CD4-positive, alpha-beta T cell treated with Interleukin-12 subunit alpha and Interleukin-12 subunit beta, for 1 hour (primary cell): ENCODE data around the gene PWWP2B.
A peak's percentile ranks its signal among the peaks of the same experiment; 100 is the strongest.
"Not testable (repeated sequence)": the region's sequence is repeated elsewhere in the genome, so short reads cannot be mapped to it uniquely, and the experiment has no call there.

ENCODE experiments used
- DNase-seq: peaks from one replicate; pipeline ENCODE4 v3.0.0-alpha.2; 2020

The PWWP2B gene

DNA sequence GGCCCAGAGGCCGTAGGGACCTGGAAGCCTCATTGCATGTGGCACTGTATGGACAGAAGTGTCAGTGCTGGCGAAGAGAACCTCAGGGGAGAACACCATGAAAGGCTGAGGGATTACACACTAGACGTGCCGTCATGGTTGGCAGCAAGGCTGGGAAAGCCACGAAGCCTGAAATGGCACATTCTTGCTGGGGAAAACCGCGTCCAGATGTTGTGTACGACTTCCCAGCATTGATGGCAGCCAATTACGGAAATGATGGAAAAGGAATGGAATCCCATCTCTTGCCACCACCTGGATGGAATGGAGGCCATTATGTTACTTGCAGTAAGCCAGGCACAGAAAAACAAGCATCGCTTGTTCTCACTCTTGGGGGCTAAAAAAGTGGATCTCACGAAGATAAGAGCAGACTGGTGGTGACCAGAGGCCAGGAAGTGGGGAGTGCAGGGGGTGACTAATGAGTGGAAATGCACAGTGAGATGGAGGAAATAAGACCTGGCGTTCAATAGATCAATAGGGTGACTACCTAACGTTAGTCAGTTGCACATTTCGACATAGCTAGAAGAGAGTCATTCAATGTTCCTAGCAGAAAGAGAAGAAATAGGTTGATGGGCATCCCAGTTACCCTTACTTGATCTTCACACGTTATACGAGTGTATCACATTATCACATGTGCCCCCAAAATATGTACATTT lies 14.6 kb upstream of the PWWP2B start:
- no peak for DNase-seq

DNA sequence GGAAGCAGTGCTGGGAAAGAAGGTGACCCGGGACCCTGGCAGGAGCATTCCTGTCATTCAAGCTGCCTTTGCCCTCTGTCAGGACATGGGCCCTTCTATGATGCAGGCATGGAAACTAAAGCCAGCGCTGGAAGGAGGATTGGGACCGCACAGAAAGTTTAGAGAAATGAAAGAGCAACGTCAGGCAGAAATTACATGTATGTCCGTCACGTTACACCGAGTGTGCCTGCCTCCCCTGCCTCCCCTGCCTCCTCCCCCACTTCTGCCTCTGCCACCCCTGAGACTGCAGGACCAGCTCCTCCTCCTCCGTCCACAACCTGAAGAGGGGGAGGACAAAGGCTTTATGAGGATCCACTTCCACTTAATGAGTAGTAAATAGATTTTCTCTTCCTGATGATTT lies 13.9 kb upstream of the PWWP2B start:
- DNase-seq, result no peak

DNA sequence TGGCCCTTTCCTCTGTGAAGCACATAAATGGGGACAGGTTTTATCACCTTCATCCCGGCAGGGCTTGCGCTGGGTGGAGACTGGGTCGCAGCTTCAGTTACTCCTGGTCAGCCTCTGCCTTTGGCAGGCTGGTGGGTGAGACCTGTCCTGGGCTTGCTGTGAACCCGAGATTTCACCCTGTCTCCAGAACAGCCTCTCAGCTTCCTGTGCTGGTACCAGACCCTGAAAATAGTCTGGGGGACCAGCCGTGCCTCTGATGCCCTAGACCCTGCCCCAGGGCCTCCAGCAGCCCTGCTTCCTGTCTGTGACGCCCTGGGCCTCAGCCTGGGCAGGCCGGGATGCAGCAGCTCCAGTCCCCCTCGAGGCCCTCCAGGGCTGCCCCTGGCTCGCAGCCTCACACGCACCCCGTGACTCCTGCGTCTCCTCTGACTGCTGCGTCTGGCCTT lies 13.2 kb upstream of the PWWP2B start:
- no peak for DNase-seq

DNA sequence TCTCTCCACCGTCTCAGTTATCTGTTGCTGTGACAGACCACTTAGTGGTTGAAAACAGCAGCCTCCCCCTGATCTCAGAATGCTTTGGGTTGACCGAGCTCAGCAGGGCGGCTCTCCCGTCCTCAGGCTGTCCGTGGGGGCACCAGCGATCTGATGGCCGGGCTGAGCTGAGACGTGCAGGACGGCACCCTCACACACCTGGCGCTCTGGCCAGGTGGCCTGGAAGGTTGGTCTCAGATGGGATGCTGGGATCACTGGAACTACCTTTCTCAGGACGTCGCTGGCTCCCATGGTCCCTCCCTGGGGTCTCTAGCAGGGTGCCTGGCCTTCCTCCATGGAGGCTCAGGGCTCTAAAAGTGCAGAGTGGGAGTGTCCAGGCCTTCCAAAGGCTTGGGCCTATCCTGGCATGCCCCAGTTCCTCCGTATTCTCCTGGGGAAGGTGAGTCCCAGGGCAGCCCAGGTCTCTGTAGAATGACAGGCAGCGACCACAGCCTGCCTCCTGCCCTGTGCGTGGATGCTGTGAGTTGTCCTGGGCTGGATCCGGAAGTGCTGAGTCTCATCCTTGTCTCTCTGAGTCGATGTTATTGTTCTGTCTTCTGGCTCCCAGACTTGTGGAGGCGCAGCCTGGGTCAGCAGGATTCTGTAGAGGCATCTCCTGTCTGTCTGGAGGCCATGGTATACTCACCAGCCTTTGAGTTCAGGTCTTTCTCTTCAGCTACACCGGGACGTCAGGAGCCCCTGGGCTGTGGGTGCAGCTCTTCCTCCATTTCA lies 12.2 kb upstream of the PWWP2B start:
- DNase-seq, result no peak

DNA sequence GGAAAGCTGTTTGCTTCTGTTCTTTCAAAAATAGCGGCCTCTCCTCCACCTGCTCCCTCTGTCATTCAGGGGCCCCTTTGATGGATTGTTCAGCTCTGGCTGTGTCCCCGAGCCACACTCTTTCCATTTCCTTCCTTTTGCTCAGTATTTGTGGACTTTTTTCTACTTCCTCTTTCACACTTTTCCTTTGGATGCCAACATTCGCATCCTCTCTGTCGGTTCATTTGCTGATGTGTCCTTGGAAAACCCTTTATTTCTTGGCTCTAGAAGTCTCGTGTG lies 11.7 kb upstream of the PWWP2B start:
- DNase-seq, result no peak

DNA sequence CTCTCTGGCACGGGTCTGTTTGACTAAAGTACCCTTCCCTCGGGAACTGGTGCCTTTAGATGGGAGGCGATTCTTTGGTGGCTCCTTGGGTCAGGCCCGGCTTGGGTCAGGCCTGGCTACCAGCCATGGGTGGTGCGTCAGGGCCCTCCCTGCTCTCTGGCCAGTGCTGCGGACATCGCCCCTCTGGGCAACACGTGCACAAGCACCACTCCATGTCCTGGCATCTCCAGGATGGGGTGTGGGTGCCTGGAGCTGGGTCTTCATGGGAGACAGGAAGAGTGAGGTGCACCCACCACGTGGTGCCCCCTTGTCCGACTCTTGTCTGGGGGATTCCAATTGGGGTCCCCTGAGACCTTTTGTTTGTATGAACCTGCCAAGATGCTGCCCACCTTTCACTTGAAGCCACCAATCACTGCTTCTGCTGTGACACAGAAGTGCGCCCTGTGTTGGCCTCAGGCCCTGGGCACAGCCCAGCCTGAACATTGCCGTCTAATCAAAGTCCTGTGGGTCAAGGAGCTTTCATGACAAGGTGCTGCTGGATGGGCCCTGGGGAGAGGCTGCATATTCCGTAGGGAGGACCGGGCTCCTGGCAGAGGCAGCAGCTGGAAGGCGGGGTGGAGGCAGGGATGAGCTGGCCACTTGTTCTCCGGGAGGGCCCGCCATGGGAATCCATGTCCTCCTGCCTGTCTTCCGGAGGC lies 11.1 kb upstream of the PWWP2B start:
- DNase-seq, result no peak

DNA sequence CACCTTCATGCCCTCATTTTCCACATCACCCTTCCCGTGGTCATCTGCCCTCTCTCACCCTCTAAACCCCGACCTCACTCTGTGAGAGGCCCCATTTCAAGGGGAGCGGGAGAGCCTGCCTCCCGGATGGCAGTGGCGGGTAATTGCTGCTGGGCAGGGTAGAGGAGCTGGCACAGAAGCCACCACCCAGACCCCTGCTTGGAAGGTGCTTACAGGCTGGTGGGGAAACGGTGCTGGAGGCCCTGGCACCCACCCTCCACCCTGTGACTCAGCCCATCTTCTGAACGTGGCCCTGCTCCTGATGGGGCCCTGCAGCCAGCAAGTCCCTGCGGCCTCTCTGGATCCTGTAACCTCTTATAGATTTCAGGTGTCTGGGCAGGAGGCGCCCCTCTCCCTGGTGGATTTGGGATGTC lies 10.6 kb upstream of the PWWP2B start:
- no peak for DNase-seq

DNA sequence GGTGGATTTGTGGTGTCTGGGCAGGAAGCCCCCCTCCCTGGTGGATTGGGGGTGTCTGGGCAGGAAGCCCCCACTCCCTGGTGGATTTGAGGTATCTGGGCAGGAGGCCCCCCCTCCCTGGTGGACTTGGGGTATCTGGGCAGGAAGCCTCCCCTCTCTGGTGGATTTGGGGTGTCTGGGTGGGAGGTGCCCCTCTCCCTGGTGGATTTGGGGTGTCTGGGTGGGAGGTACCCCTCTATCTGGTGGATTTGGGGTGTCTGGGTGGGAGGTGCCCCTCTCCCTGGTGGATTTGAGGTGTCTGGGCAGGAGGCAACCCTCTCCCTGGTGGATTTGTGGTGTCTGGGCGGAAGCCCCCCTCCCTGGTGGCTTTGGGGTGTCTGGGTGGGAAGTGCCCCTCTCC lies 10.1 kb upstream of the PWWP2B start:
- DNase-seq, result not testable (repeated sequence)

DNA sequence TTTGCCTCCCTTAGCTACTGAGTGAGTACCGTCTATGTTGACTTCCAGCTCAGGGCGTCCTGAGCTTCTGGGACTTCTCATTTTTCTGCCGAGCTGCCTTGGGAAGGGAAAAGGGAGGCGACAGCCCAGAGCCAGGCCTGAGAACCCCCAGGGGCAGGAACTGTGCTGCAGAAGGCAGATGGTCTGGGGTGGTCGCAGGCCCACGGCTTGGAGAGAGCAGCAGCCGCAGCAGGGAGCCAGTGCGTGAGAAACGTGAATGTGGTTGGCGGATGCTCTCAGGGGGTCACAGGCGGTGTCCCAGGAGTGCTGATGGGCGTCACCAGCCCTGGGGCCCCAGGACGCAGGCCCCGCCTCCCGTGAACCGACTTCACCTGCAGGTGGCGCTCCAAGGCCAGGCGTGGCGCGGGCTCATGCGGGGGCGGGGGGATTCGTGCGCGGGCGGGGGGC lies 9.2 kb upstream of the PWWP2B start:
- peak; percentile 81 for DNase-seq

DNA sequence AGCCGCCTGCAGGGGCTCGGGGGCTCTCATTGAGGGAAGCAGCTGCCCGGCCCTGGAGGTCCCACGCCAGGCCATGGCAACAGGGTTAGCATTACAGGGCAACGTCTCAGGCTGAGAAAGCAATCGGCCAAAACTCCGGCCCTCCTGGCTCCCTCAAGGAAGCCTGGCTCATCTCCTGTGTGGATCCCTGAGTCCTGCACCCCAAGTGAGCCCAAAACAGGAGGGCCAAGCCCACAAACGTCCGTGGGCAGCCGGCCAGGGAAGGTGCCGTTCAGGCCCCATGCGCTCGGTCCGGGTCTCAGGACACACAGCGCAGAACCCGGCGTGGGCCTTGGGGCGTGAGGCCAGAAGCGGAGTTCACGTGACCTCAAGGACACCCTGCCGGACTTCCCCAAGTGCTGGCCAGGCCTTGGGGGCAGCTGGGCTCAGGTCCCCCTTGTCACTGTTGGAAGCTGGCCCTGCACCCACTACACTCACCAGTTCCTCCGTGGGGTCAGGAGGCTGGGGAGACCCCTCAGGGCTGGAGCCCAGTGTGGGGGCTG lies 8.0 kb upstream of the PWWP2B start:
- no peak for DNase-seq

DNA sequence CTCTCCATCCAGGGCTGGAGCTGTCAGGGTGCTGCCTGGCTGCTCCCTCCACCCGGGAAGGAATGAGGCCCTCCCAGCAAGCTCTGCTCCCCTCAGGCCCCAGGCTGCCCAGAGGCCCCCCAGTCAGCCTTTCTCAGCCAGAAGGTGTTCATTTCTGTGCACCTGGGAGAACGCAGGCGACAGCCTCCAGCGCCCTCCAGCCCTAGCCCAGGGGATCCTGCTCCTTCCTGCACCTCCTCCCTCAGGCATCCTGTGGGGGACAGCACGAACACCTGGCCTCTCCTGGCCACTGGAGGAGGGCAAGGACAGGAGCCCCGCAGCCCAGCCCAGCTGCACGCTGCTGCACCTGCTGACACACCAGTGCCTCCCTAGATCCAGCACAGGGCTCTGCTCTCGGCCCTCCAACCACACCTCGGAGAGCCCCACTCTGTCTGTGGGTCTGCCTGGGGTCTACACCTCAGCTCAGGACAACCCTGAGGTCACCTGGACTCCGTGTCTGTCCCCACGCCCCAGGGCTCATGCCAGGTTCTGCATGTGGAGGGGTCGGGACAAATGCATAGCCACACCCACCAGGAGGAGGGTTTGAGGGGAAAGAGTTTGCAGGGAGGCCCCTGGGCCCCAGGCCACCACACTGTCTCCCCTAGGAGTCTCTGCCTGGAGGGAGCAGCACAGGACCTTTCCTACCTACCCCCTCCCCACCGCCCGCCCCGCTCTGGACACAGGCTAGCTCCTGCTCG lies 7.4 kb upstream of the PWWP2B start:
- DNase-seq, result no peak

DNA sequence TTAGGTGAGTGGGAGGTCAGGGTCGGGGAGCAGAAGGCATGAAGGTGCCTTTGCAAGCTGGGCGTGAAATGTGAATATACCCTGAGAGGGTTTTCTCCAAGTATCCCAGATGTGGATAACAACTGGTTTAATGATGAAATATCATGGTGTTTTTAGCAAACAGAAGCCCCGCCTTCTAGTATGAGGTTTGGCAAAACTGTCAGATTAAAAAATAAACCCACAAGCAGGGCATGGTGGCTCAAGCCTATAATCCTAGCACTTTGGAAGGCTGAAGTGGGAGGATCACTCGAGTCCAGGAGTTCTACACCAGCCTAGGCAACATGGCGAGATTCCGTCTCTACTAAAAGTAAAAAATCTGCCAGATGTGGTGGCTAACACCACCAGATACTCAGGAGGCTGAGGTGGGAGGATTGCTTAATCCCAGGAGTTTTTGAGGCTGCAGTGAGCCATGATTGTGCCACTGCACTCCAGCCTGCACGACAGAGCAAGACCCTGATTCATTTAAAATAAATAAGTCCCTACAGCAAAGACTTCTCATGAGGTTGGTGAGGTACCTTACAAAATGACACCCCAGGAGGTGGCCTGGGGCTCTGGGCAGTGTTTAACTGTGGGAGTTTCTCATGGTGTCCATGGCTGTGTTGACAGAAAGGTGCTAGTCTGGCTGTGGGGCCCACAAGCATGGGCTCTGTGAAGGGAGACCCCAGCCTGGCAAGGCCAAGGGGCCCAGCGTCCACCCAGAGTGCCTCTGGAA lies 6.7 kb upstream of the PWWP2B start:
- no peak for DNase-seq

DNA sequence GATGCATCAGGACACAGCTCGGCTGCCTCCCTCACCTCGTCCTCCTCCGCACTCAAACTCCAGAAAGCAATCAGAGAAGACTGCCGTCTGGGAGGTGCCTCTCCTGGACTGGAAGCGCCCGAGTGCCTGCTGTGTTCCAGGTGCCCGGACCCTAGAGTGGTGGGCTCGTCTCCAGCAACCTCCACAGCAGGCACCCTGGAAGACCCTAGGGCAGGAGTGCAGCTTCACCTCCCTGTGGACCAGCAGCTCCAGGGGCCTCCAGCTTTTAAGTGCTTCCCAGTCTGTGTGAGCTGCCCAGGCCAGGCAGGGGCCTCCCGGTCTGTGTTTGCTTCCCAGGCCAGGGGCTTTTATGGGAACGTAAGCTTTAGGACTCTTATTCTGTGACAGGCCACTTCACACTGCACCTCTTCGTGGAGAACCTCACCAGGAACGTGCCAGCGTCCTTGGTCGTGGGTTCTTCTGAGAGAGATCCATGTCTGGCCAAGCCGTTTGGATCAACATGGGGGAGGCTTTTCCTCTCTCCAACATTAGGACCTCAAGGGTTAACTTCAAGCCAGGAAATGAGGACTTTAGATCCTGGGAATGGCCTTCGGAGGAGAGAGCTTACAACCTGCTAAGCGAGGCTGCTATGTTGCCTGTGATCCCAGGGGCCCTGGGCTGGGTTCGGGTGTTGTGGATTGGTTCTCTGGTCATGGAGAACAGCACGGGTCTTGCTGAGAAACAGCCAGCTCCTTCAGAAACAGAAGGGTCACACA lies 5.9 kb upstream of the PWWP2B start:
- no peak for DNase-seq

DNA sequence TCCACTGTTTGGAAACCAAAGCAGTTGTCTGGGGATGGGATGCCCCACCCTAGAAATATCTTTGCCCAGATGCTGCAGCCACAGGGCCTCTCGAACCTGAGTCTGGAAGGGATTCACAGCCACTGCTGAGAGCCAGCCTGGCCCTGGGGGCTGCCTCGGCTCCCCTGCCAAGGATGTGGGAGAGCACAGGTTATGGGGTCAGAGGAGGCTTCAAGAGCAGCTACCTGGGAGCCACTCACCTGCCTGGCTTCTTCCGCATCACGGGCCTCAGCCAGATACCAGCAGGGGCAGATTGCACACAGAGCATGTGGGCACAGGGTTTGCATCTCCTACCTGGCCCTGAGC lies 5.4 kb upstream of the PWWP2B start:
- DNase-seq, result no peak

DNA sequence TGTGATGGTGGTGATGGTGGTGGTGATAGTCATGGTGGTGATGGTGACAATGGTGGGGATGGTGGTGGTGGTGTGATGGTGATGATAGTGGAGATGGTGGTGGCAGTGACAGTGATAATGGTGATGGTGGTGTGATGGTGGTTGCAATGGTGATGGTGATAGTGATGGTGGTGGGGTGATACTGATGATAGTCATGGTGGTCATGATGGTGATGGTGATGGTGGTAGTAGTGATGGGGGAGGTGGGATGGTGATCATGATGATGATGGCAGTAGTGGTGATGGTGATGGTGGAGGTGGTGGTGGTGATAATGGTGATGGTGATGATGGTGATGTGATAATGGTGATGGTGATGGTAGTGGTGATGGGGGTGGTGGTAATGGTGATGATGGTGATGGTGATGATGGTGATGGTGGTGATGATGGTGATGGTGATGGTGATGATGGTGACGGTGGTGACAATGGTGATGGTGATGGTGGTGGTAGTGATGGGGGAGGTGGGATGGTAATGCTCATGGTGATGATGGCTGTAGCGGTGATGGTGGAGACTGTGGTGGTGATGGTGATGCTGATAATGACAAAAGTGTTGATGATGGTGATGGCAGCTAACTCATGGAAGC lies 4.7 kb upstream of the PWWP2B start:
- DNase-seq, result no peak

DNA sequence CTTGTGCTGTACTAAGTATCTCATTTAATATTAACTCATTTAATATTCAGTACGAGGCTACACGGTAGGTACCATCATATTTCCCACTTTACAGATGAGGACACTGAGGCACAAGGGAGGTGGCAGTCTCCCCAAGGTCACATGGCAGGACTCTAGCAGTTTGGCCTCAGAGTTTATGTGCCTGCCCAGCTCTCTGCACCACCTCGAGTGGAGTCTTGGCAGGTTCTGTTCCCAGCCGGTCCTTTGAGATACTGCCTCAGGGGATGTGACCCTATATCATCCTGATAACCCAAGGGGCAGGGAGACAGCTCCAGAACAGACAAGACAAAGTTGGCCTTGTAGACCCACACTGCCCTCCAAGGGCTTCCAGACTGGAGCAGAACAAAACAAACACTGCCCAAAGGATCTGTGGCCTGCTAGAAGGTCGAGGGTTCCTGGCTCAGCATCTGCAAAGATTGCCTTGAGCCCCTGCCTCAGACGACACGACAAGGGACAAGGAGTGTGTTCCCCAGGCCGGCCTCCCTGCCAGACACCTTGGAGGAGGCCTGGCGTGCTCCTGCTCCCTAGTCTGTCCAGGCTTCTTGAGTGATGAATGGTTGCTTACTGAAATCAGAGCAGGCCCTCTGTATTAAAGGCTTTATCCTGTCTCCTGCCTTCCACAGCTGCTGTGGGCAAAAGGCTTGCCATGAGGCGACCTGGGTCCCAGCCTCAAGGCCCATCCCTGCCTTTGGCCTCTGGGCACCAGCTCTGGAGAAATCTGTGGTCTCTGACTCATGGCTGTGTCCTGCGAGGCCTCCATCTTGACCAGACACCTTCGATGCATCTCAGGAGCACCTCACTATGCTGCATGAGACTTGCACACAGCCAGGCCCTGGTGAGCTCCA lies 3.9 kb upstream of the PWWP2B start:
- no peak for DNase-seq

DNA sequence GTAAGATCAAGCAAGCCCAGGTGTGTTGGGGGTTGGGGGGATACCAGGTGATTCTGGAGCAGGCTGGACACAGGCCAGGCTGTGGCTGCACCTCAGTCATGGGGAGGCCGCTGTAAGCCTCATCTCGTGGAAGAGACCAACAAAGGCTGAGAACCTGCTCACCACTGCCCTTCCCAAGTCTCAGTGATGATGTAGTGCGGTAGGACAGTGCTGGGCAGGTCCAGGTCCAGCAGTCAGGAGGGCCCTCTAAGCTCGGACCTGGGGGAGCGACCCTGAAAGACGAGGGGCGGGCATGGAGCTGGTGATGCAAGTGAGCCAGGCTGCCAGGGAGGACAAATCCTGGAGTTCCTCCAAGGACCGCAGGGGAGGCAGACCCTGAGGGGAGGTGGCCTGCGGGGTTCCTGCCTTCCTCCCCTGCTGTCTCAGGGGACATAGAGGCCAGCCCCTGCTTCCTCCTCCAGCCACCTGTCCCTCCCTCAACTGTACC lies 3.3 kb upstream of the PWWP2B start:
- no peak for DNase-seq

DNA sequence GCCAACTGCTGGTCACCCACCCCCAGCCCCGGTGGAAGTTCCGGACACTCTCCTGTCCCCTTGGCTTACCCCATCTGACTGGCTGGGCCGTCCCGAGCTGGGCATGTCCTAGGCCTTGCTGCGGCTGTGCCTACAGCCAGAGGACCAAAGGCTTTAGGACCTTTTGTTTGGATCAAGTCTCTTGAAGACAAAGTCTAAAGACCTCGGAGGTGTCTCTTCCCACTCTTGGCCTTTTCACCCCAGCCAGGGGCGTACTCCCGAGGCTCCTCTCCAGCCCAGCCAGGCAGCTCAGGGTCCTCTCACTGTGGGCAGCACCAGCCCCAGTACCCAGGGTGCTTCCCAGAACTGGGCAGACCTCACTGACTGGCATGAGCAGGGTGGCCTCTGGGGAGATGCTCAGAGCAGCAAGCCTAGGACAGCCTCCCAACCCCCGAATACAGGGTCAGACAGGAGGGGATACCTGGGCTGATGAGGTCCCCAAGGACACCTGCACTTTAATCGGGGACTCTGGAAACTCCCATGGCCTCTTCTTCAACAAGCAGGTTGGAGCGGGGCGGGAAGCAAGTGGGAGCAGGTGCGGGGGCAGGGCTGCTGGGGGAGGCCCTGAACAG lies 2.7 kb upstream of the PWWP2B start:
- no peak for DNase-seq

DNA sequence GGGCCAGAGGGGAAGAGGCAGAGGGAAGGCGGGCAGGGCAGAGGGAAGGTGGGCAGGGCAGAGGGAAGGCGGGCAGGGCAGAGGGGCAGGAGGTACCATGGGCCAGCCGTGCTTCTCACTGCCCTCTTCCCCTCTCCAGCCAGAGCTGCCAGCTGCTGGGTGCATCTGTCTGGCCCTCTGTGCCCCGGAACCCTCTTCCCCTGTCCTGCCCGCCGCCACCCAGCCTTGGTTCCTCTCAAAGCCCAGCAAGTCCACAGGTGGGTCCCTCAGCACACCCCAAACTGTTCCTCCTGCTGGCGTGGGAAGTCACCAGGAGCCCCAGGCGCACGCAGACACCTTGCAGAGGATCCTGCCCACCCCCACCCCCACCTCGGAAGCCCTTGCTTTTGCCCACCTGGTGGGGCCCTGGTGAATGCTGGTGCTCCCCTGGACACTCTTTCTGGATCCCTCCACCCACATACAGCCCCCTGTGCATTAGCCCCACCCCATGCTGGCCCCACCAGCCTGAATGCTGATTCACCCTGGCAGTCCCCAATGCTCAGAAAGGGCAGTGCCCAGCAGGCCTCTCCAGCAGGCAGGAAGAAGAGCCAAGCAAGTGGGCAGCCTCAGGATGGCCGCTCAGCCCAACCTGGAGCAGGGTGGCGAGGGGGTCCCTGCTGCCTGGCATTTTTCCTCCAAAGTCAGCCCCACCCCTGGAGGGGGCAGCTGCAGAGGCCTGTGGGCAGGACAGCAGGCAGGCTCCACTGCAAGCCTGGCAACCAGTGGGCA lies 1.9 kb upstream of the PWWP2B start:
- DNase-seq, result no peak
